Measurements from ENCODE around the gene ULK1.

- TF ChIP-seq POLR2A (IDR thresholded peaks at IDR 0.05; ENCODE audit: low read length) (no peak), GATA1 (IDR thresholded peaks at IDR 0.05; ENCODE audit: low read depth, low read length) (no peak)
Observed at GRCh38 chr12:131855521-131856142, 38.8 kb upstream of the ULK1 start.
